Measurements from ENCODE around the gene KCNMA1.

DNA sequence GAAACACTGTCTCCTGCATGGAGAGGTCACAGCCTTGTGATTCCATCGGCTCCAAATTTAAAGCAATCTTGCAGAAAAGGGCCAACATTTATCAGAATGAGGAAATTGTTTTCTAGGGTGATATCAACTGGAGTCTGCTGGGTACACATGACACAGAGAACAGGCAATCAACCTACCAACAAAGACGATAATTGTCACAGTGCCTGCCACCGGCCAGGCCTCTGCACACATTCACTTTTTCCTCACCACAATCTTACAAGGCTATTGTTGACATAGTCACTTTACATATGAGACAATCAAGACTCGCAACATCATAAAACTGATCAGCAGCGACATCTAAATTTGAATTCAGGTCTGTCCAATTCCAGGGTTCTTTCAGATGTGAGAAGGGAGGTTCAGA lies 189.4 kb downstream of the KCNMA1 start:
- TF ChIP-seq POLR2A (IDR thresholded peaks at IDR 0.05) (no peak), CTCF (IDR thresholded peaks at IDR 0.05) (no peak), EP300 (IDR thresholded peaks at IDR 0.05) (no peak)
